Measurements from ENCODE around the gene PEPD.

PEPD gene

GRCh38 chr19:33434886-33435705 is 86.5 kb downstream of the PEPD start:
- no peak overlapping the region for H3K4me3 ChIP-seq (ENCODE audit: insufficient read depth, low read depth, low read length, poor library complexity, severe bottlenecking)
- no peaks in the 10 kb centered on the region for H3K9me3 ChIP-seq (ENCODE audit: control insufficient read depth, low read length)
- H3K27ac ChIP-seq (ENCODE audit: insufficient read depth, low read length, poor library complexity, severe bottlenecking), result no peak overlapping the region
- no peak for DNase-seq
- H3K4me1 ChIP-seq (ENCODE audit: control insufficient read depth, insufficient read depth, low read length, poor library complexity, severe bottlenecking), result peaks cover 3% of the 10 kb centered on the region
- no peaks in the 10 kb centered on the region for H3K36me3 ChIP-seq (ENCODE audit: control insufficient read depth, insufficient read depth, low read length)
- no peaks in the 10 kb centered on the region for H3K27me3 ChIP-seq (replicated peaks; ENCODE audit: control insufficient read depth, insufficient read depth, low read length, poor library complexity, severe bottlenecking)

GRCh38 chr19:33434069-33434885 is 87.3 kb downstream of the PEPD start:
- H3K4me3 ChIP-seq (ENCODE audit: insufficient read depth, low read depth, low read length, poor library complexity, severe bottlenecking), result no peak overlapping the region
- peaks cover 3% of the 10 kb centered on the region for H3K4me1 ChIP-seq (ENCODE audit: control insufficient read depth, insufficient read depth, low read length, poor library complexity, severe bottlenecking)
- no peak for DNase-seq
- no peaks in the 10 kb centered on the region for H3K36me3 ChIP-seq (ENCODE audit: control insufficient read depth, insufficient read depth, low read length)
- no peaks in the 10 kb centered on the region for H3K9me3 ChIP-seq (ENCODE audit: control insufficient read depth, low read length)
- H3K27ac ChIP-seq (ENCODE audit: insufficient read depth, low read length, poor library complexity, severe bottlenecking), result no peak overlapping the region
- H3K27me3 ChIP-seq (replicated peaks; ENCODE audit: control insufficient read depth, insufficient read depth, low read length, poor library complexity, severe bottlenecking), result no peaks in the 10 kb centered on the region

GRCh38 chr19:33432446-33433170 is 89.0 kb downstream of the PEPD start:
- DNase-seq, result no peak
- no peaks in the 10 kb centered on the region for H3K27me3 ChIP-seq (replicated peaks; ENCODE audit: control insufficient read depth, insufficient read depth, low read length, poor library complexity, severe bottlenecking)
- H3K4me1 ChIP-seq (ENCODE audit: control insufficient read depth, insufficient read depth, low read length, poor library complexity, severe bottlenecking), result peaks cover 3% of the 10 kb centered on the region
- H3K36me3 ChIP-seq (ENCODE audit: control insufficient read depth, insufficient read depth, low read length), result no peaks in the 10 kb centered on the region
- H3K4me3 ChIP-seq (ENCODE audit: insufficient read depth, low read depth, low read length, poor library complexity, severe bottlenecking), result no peak overlapping the region
- H3K27ac ChIP-seq (ENCODE audit: insufficient read depth, low read length, poor library complexity, severe bottlenecking), result no peak overlapping the region
- H3K9me3 ChIP-seq (ENCODE audit: control insufficient read depth, low read length), result no peaks in the 10 kb centered on the region

- Histone ChIP-seq H3K4me3 (ENCODE audit: insufficient read depth, low read depth, low read length, poor library complexity, severe bottlenecking) (no peak overlapping the region), H3K36me3 (ENCODE audit: control insufficient read depth, insufficient read depth, low read length) (no peaks in the 10 kb centered on the region), H3K4me1 (ENCODE audit: control insufficient read depth, insufficient read depth, low read length, poor library complexity, severe bottlenecking) (peaks cover 3% of the 10 kb centered on the region), H3K9me3 (ENCODE audit: control insufficient read depth, low read length) (no peaks in the 10 kb centered on the region), H3K27ac (ENCODE audit: insufficient read depth, low read length, poor library complexity, severe bottlenecking) (no peak overlapping the region), H3K27me3 (replicated peaks; ENCODE audit: control insufficient read depth, insufficient read depth, low read length, poor library complexity, severe bottlenecking) (no peaks in the 10 kb centered on the region)
- DNase-seq, result no peak
These were observed 89.6 kb downstream of the PEPD start for GRCh38 chr19:33432015-33432414.

GRCh38 chr19:33430674-33431277 is 90.8 kb downstream of the PEPD start:
- no peak overlapping the region for H3K4me3 ChIP-seq (ENCODE audit: insufficient read depth, low read depth, low read length, poor library complexity, severe bottlenecking)
- peak; percentile 10 to 46 (median 42) for DNase-seq
- no peaks in the 10 kb centered on the region for H3K27me3 ChIP-seq (replicated peaks; ENCODE audit: control insufficient read depth, insufficient read depth, low read length, poor library complexity, severe bottlenecking)
- no peaks in the 10 kb centered on the region for H3K9me3 ChIP-seq (ENCODE audit: control insufficient read depth, low read length)
- H3K27ac ChIP-seq (ENCODE audit: insufficient read depth, low read length, poor library complexity, severe bottlenecking), result peak overlapping the region; percentile 41
- peaks cover 3% of the 10 kb centered on the region for H3K4me1 ChIP-seq (ENCODE audit: control insufficient read depth, insufficient read depth, low read length, poor library complexity, severe bottlenecking)
- H3K36me3 ChIP-seq (ENCODE audit: control insufficient read depth, insufficient read depth, low read length), result no peaks in the 10 kb centered on the region

- peak; percentile 12 to 42 (median 23) for DNase-seq
- Histone ChIP-seq H3K27ac (ENCODE audit: insufficient read depth, low read length, poor library complexity, severe bottlenecking) (peak overlapping the region; percentile 41), H3K4me1 (ENCODE audit: control insufficient read depth, insufficient read depth, low read length, poor library complexity, severe bottlenecking) (peaks cover 3% of the 10 kb centered on the region), H3K27me3 (replicated peaks; ENCODE audit: control insufficient read depth, insufficient read depth, low read length, poor library complexity, severe bottlenecking) (no peaks in the 10 kb centered on the region), H3K9me3 (ENCODE audit: control insufficient read depth, low read length) (no peaks in the 10 kb centered on the region), H3K36me3 (ENCODE audit: control insufficient read depth, insufficient read depth, low read length) (no peaks in the 10 kb centered on the region), H3K4me3 (ENCODE audit: insufficient read depth, low read depth, low read length, poor library complexity, severe bottlenecking) (no peak overlapping the region)
These were observed 91.5 kb downstream of the PEPD start for GRCh38 chr19:33429891-33430673.

- no peak overlapping the region for H3K4me3 ChIP-seq (ENCODE audit: insufficient read depth, low read depth, low read length, poor library complexity, severe bottlenecking)
- H3K36me3 ChIP-seq (ENCODE audit: control insufficient read depth, insufficient read depth, low read length), result no peaks in the 10 kb centered on the region
- no peak for DNase-seq
- H3K27me3 ChIP-seq (replicated peaks; ENCODE audit: control insufficient read depth, insufficient read depth, low read length, poor library complexity, severe bottlenecking), result no peaks in the 10 kb centered on the region
- H3K9me3 ChIP-seq (ENCODE audit: control insufficient read depth, low read length), result no peaks in the 10 kb centered on the region
- peaks cover 3% of the 10 kb centered on the region for H3K4me1 ChIP-seq (ENCODE audit: control insufficient read depth, insufficient read depth, low read length, poor library complexity, severe bottlenecking)
- no peak overlapping the region for H3K27ac ChIP-seq (ENCODE audit: insufficient read depth, low read length, poor library complexity, severe bottlenecking)
These were observed 92.9 kb downstream of the PEPD start for GRCh38 chr19:33428627-33429125.

- Histone ChIP-seq H3K4me1 (ENCODE audit: control insufficient read depth, insufficient read depth, low read length, poor library complexity, severe bottlenecking) (peaks cover 3% of the 10 kb centered on the region), H3K27me3 (replicated peaks; ENCODE audit: control insufficient read depth, insufficient read depth, low read length, poor library complexity, severe bottlenecking) (no peaks in the 10 kb centered on the region), H3K9me3 (ENCODE audit: control insufficient read depth, low read length) (no peaks in the 10 kb centered on the region), H3K36me3 (ENCODE audit: control insufficient read depth, insufficient read depth, low read length) (no peaks in the 10 kb centered on the region), H3K4me3 (ENCODE audit: insufficient read depth, low read depth, low read length, poor library complexity, severe bottlenecking) (no peak overlapping the region), H3K27ac (ENCODE audit: insufficient read depth, low read length, poor library complexity, severe bottlenecking) (no peak overlapping the region)
- no peak for DNase-seq
These were observed 93.6 kb downstream of the PEPD start for GRCh38 chr19:33427801-33428626.
